Measurements from ENCODE around the gene NDUFA3.
"Not testable (repeated sequence)": the region's sequence is repeated elsewhere in the genome, so short reads cannot be mapped to it uniquely, and the experiment has no call there.

Gene NDUFA3

DNA sequence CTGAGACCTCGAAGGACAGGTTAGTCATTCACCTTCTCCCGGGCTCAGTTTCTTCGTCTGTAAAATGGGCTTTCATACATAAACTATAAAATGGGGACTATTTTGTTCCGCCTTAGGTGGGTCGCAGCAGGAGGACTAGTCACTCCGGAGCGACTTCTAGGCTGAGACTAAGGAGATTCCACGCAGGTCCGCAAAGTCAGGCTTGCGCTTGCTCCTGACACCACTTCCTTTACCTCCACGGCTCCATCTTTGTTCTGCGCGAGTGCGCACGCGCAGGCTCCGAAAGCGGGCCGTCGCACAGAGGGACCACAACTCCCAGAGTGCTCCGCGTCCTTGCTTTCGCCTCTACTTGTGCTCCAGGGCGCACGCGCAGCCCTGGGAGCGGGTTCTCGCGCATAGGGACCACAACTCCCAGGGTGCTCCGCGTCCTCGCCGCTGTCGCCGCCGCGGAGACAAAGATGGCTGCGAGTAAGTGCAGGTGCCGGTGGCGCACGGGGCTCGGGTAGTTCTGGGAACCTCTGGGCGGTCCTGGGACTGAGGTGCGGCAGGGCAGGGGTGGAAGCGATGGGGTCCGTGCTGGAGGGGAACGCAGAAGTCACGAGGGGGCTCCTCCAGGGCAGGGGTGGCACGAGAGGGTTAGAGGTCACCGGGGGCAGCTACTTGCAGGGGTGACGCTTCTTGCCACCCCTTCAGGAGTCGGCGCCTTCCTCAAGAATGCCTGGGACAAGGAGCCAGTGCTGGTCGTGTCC, at the start of gene NDUFA3:
NDUFA3 (plus strand) TSS at position 435 of the 749 bp plus-strand sequence; CDS start at position 459, 24 bp downstream.
- in situ Hi-C loops (cut with HindIII; ENCODE audit: low sequenced_read_pairs): no loop called here

DNA sequence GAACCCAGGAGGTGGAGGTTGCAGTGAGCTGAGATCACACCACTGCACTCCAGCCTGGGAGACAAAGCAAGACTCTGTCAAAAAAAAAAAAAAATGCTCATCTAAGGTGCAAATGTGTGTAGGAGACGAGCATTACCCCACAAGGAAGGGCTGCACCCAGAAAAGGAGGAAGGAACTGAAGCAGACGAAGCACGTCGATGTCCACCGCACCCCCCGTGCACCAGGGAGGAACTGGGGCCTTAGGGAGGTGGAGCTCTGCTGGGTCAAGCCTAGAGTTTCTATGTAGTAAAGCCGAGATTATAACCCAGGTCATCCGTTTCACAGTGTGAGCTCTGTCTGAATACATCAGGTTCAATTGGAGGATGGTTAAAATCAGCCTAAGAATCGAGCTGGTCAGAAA, 40.0 kb upstream of the NDUFA3 start:
- in situ Hi-C loops (cut with HindIII; ENCODE audit: low sequenced_read_pairs): no loop called here

DNA sequence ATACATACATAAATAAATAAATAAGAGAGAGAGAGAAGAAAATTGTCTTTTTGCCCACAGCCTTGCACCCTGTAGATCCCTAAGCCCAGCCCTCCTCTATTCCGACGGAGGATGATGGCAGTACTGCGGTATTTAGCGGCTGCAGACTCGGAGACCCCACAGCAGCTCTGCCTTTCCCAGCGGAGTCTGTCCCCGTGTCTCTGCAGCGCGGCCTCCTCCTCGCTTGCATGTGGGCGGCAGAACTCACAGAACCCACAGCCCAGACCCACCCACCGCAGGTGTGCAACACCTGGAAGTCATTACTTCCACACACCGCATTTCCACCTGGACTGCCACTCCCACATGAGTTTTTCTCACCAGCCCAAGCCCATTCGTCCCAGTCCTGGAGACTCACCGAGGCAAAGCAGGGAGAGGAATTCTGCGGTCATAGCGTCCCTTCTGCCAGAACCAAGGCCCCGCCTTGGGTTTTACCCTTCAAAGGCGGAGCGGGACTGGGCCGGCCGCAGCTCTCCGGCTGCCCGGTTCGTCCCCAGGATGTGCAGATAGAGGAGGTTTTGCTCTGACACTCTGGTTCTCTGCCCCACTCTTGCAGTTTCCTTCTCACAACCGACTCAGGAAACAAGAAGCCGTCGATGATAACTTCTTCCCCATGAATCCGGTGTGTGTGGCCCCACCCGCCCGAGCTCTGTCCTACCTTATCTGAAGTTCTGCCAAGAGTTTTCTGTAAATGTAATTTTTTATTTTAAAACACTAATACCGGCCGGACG, 39.1 kb upstream of the NDUFA3 start, which contains the start of gene VSTM1:
VSTM1 (minus strand) TSS at position 548 of the 767 bp plus-strand sequence; CDS start at position 428, 120 bp downstream.
- in situ Hi-C loops (cut with HindIII; ENCODE audit: low sequenced_read_pairs): no loop called here

DNA sequence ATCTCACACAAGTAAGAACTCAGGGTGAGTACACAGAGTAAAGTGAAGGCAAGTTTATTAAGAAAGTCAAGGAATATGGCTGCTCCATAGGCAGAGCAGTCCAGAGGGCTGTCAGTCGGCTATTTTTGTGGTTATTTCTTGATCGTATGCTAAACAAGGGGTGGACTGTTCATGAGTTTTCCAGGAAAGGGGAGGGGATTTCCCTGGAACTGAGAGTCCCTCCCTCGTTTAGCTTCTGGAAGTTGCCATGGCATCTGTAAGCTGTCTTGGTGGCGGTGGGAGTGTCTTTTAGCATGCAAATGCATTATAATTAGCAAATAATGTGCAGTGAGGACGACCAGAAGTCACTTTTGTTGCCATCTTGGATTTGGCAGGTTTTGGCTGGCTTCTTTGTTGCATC, 33.2 kb upstream of the NDUFA3 start:
- in situ Hi-C loops (cut with HindIII; ENCODE audit: low sequenced_read_pairs): no loop called here

DNA sequence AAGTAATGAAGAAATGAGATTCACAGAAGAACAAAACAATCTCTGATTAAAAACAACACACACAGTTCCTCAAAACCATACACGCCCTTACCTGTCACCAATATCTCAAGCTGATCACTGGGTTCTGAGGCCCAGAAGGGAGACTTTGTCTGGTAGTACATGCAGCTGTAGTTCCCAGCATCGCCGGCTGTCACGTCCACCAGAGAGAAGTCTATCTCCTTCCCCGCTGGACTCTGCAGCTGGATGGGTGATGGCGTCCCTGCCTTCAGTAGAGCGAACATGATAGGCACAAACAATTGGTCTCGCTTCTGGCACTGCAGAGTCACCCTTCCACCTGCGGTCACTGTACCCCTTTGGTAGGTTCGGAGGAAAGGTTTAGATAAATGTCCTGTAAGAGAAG, 28.8 kb upstream of the NDUFA3 start:
- in situ Hi-C loops (cut with HindIII; ENCODE audit: low sequenced_read_pairs): no loop called here

DNA sequence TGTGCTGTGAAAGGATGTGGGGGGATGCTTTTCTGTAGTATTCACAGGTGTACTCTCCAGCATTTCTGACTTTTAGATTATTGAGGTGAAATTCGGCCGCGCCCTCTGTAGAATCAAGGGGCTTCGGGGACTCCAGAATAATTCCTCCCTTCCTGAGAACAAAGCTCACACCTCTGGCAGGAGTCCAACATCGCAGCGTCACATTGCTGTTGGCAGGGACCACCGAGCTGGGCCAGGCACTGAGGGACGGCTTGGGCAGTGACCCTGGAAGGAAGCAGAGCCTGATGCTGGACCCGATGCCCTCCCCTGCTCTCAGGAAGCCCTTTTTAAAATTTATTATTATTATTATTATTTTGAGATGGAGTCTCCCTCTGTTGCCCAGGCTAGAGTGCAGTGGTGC, 27.8 kb upstream of the NDUFA3 start:
- in situ Hi-C loops (cut with HindIII; ENCODE audit: low sequenced_read_pairs): no loop called here

DNA sequence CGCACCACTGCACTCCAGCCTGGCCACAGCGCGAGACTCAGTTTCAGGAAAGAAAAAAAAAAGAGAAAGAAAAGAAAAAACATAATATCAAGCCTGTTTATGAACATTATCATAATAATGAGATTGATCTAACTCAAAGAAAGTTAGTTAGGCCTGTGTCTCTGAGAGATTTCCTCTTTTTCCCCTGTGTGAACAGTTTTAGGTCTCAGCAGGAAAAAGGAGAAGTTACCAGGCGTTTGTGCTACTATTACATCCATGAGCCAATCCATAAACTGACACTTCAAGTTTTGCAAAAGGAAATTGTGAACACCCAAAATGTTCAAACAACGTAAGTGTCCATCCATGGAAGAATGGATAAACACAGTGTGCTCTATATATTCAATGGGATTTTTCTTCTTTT, 25.3 kb upstream of the NDUFA3 start:
- in situ Hi-C loops (cut with HindIII; ENCODE audit: low sequenced_read_pairs): no loop called here

DNA sequence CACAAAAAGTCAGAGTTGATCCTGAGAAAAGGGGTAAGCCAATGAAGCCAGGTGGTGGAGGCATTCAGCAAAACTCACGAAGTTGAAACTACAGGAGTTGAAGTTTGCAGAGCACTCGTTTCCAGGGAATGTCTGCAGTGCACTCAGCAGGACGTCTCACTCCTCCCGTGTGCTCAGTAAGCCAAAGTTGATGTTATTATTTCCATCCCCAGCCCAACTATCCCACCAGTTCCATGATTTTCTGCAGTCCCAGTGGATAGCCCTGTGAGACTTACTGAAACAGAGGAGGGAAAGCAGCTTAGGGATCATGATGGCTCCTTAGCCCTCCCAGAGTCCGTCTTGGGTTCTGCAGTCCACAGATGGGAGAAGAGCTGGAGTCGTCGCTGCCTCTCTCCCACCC, 21.6 kb upstream of the NDUFA3 start, which contains the start of gene TARM1:
TARM1 (minus strand) TSS at position 334 of the 400 bp plus-strand sequence; CDS start at position 309, 25 bp downstream.
- in situ Hi-C loops (cut with HindIII; ENCODE audit: low sequenced_read_pairs): no loop called here

DNA sequence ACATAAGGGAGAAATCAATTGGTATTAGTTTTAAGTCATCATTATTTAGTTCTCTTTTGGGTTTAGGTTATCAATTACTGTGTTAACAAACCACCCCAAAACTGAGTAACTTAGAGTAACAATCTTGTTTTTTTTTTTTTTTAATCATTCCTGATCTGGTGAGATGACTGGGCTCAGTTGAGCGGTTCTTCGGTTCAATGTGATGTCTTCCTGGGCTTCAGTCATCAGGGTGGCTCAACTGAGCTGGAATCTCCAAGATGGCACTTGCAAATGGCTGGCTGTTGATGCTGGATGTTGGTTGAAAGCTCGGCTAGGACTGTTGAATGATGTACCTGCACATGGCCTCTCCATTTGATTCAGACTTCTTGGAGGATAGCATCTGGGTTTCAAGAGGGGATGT, 18.2 kb upstream of the NDUFA3 start:
- in situ Hi-C loops (cut with HindIII; ENCODE audit: low sequenced_read_pairs): no loop called here

DNA sequence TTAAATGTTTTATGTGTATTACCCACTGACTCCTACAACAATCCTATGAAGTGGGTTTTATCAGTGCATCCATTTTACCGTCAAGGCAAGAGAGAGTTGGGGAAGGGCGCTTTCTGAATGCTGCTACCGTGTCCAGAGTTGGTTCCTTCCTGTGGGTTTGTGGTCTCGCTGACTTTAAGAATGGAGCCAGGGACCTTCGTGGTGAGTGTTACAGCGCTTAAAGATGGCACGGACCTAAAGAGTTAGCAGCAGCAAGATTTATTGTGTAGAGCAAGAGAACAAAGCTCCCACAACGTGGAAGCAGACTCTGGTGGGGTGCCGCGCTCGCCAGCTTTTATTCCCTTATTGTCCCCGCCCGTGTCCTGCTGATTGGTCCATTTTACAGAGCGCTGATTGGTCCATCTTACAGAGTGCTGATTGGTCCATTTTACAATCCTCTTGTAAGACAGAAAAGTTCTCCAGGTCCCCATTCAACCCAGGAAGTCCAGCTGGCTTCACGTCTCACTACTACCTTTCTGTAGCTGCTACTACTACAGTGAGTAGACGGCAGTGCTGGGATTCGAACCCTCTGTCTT, 8.1 kb upstream of the NDUFA3 start:
- in situ Hi-C loops (cut with HindIII; ENCODE audit: low sequenced_read_pairs): no loop called here

DNA sequence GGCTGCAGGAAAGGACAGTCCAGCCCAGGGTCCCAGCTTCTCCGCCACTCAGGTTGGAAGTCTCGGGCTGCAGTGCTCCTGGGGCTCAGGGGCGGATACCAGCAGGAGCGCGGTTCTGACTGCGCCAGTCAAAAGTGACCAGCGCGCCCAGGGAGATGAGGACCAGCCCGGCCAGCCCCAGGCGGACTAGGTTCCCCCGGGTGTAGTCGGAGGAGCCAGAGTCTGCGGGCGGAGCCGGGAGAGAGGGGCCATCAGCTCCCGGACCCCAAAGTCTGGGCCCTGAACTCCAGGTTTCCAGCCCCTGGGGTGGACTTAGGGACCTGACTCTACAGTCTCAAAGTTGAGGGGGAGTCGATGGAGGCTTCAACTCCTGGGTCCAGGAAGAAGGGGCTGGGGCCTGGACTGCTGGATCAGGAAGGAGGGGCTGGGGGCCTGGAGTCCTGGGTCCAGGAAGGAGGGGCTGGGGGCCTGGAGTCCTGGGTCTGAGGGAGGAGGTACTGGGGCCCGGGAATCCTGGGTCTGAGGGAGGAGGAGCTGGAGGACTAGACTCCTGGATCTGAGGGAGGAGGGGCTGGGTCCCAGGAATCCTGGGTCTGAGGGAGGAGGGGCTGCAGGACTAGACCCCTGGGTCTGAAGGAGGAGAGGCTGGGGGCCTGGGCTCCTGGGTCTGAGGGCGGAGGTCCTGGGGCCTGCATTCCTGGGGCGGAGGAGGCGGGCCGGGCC, 7.4 kb upstream of the NDUFA3 start:
- in situ Hi-C loops (cut with HindIII; ENCODE audit: low sequenced_read_pairs): no loop called here

DNA sequence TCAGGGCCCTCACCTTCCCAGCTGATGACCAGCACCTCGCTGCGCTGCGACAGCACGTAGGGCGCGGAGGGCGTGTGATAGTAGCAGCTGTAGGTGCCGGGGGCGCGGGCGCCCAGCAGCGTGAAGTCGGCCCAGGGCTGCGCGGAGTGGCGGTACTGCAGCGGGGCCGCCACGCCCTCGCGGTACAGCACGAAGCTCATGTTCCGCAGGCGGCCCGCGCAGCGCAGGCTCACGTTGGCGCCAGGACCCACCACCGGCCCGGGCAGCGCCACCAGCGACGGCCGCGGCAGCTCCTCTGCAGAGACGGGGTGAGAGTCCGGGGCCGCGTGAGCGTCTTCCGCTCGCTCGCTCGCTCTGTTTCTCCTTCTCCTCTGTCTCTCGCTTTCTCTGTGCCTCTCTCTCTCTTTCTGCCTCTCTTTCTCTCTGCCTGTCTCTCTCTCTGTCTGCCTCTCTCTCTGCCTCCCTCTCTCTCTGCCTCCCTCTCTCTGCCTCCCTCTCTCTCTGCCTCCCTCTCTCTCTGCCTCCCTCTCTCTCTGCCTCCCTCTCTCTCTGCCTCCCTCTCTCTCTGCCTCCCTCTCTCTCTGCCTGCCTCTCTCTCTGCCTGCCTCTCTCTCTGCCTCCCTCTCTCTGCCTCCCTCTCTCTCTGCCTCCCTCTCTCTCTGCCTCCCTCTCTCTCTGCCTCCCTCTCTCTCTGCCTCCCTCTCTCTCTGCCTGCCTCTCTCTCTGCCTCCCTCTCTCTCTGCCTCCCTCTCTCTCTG, 6.6 kb upstream of the NDUFA3 start:
- in situ Hi-C loops (cut with HindIII; ENCODE audit: low sequenced_read_pairs): not testable (repeated sequence)

DNA sequence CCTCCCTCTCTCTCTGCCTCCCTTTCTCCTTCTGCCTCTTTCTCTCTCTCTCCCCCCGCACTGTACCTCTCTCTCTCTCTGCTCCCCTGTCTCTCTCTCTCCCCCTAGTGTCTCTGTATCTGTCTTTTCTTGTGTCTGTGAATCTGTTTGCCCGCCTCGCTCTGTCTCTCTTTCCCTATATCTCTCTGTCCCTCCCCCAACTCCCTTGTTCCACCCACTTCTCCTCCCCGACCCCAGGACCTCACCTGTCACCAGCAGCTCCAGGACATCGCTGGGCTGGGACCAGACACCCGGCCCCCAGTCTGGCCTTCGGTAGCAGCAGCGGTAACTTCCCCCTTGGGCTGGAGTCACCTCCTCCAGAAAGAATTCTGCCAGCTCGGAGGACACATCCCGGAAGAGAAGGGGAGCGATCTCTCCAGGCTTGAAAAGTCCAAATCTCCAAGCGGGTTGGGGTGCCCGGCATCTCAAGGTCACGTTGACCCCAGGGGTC, 6.0 kb upstream of the NDUFA3 start:
- in situ Hi-C loops (cut with HindIII; ENCODE audit: low sequenced_read_pairs): no loop called here

DNA sequence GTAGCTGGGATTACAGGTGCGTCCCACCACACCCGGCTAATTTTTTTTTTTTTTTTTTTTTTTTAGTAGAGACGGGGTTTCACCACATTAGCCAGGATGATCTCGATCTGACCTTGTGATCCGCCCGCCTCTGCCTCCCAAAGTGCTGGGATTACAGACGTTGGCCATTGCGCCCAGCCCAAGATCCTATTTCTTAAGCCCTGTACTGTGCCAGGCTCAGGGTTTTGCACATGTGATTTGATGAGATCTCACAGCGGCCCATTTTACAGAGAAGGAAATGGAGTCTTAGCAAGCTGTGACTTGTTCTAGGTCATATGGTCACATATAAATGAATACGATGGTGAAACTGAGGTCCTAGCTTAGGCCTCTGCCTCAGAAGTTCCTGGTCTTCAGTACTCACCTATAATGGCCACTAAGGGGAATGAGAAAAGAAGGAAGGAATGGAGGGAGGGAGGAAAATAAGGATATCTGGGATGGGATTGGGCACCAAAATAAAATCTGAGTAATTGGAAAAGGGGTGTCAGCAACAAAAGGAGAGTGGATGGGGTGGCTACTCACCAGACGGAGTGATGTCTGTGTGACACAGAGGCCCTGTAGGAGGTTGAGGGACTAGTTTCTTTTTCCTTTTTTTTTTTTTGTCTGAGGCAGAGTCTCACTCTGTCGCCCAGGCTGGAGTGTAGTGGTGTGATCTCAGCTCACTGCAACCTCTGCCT, 3.3 kb upstream of the NDUFA3 start:
- in situ Hi-C loops (cut with HindIII; ENCODE audit: low sequenced_read_pairs): no loop called here

DNA sequence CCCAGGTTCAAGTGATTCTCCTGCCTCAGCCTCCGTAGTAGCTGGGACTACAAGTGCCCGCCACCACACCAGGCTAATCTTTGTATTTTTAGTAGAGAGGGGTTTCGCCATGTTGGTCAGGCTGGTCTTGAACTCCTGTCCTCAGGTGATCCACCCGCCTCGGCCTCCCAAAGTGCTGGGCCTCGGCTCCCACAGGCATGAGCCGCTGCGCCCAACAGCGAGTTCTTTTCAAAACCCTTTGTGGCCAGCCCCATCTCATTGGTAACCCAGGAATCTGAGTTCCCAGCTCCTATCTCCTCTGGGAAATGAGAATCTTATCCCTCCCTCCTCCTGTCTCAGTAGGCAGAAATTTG, 2.8 kb upstream of the NDUFA3 start:
- in situ Hi-C loops (cut with HindIII; ENCODE audit: low sequenced_read_pairs): not testable (repeated sequence)

DNA sequence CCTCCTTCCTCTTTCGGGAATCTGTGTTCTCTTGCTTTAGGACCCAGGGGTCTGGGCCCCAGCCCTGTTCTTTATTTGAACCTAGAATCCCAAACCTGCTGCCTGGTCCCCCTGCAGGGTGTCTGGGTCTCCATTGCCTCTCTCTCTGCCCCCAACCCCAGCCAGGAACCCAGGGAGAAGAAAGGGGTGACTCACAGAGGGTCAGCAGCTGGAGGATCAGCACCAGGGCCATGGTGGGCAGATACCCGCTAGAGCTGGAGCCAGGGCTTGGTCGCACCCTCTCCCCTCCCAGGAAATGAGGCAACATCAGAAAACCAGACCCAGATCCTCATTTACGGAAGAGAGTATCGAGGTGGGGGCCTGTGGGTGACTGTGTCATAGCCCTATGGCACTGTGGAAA, 2.1 kb upstream of the NDUFA3 start, which contains the start of gene OSCAR:
OSCAR (minus strand) TSS at position 243 of the 400 bp plus-strand sequence; CDS start at position 232, 11 bp downstream.
- in situ Hi-C loops (cut with HindIII; ENCODE audit: low sequenced_read_pairs): no loop called here

DNA sequence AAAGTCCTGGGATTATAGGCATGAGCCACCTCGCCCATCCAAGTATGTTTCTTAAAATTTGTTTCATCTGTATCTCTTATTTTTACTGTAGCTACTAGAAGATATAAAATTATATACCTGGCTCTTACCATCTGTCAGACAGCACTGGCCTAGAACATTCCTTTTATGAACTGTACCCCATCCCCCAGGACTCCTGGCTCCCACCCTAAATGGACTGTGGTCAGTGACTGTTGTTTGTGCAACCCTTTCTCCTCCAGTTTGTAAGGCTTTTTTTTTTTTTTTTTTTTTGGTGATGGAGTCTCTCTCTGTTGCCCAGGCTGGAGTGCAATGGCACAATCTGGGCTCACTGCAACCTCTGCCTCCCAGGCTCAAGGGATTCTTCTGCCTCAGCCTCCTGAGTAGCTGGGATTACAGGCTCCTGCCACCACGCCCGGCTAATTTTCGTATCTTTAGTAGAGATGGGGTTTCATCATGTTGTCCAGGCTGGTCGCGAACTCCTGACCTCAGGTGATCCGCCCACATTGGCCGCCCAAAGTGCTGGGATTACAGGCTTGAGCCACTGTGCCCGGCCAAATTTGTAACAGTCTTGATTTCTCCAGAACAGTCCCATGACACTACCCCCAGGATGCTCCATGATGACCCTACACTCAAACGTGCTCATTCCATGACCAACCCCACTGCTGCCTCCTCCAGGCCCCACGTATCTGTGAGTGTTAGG, 2.5 kb downstream of the NDUFA3 start:
- in situ Hi-C loops (cut with HindIII; ENCODE audit: low sequenced_read_pairs): no loop called here

DNA sequence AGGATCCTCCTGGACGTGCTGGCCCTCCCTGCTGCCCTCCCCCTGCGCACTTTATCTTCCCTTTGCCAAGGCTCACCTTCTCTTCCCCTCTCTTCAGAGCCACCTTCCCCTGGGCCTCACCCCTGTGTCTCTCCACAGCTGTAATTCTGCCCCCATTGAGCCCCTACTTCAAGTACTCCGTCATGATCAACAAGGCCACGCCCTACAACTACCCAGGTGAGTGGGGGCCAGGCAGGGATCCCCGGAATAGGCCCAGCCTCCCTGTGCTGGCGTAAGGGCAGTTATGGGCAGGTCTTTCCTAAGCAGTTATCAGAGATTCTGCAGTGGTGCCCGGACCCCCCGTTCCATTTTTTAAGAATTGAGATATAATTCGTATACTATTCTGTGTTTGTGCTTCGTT, 3.1 kb downstream of the NDUFA3 start:
- in situ Hi-C loops (cut with HindIII; ENCODE audit: low sequenced_read_pairs): no loop called here

DNA sequence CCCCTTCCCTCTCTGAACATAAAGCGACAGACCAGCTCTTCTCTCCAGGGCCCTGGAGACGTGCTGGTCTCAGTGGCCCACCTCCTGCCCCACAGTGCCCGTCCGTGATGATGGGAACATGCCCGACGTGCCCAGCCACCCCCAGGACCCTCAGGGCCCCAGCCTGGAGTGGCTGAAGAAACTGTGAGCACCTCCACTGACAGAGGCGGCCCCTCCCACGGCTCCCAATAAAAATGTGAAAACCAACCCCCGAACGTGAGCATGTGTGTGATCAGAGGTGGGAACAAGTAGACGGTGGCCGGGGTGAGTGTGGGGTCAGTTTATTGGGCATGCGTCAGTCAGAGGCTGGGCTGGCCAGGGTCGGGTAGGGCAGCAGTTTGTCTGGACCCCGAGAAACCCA, 4.1 kb downstream of the NDUFA3 start:
- in situ Hi-C loops (cut with HindIII; ENCODE audit: low sequenced_read_pairs): no loop called here

All from DLD1 (cell line).